HEK293 (cell line): ENCODE data around the gene NLRP9.

Experiments used
- CTCF ChIP-seq: fragments of 450-650 bp; formaldehyde crosslinking; IDR thresholded peaks from 2 replicates; pipeline ENCODE4 v1.5.1; 2016; ENCODE audit warnings: missing biosample characterization, missing genetic modification characterization
- HOXC10 ChIP-seq: sonication (generic); formaldehyde crosslinking; IDR thresholded peaks from 2 replicates; pipeline ENCODE4 v1.8.1; 2023; ENCODE audit warnings: mild to moderate bottlenecking, missing genetic modification reagents
- PBX3 ChIP-seq: sonication (generic); formaldehyde crosslinking; IDR thresholded peaks from 2 replicates; pipeline ENCODE4 v1.8.1; 2022; ENCODE audit warnings: mild to moderate bottlenecking, moderate library complexity, missing genetic modification reagents
- SETDB1 ChIP-seq: IDR thresholded peaks from one replicate; pipeline ENCODE4 v1.6.1; 2017; ENCODE audit warnings: mild to moderate bottlenecking, low read length, moderate library complexity, mixed read lengths; ENCODE audit not compliant: insufficient read length
- ZNF132 ChIP-seq: fragments of 450-650 bp; formaldehyde crosslinking; IDR thresholded peaks from 2 replicates; pipeline ENCODE4 v1.5.1; 2017; ENCODE audit warnings: missing biosample characterization, missing genetic modification characterization, borderline replicate concordance
- ZNF311 ChIP-seq: fragments of 450-650 bp; formaldehyde crosslinking; IDR thresholded peaks from 2 replicates; pipeline ENCODE4 v1.5.1; 2017; ENCODE audit warnings: missing biosample characterization, missing genetic modification characterization, borderline replicate concordance
- ZNF423 ChIP-seq: fragments of 450-650 bp; formaldehyde crosslinking; IDR thresholded peaks from 2 replicates; pipeline ENCODE4 v1.5.1; 2016; ENCODE audit warnings: missing biosample characterization, missing genetic modification characterization
- ZNF596 ChIP-seq: fragments of 450-650 bp; IDR thresholded peaks from 2 replicates; pipeline ENCODE4 v1.5.0; 2018; ENCODE audit warnings: missing biosample characterization, mild to moderate bottlenecking, missing genetic modification characterization, moderate library complexity
- ZNF707 ChIP-seq: fragments of 450-650 bp; formaldehyde crosslinking; IDR thresholded peaks from 2 replicates; pipeline ENCODE4 v1.5.1; 2016; ENCODE audit warnings: missing biosample characterization, missing genetic modification characterization

GRCh38 chr19:55691561-55692481, 46.4 kb downstream of the NLRP9 start:
- TF ChIP-seq ZNF132 (tag by site-specific recombination) (no peak), ZNF423 (no peak), HOXC10 (CRISPR knock-in tag) (no peak), CTCF (no peak), ZNF707 (tag by site-specific recombination) (no peak), SETDB1 (no peak), ZNF311 (tag by site-specific recombination) (no peak), ZNF596 (no peak), PBX3 (CRISPR knock-in tag) (no peak)
